ENCODE measurements around the gene KHDRBS1. TPM values are rescaled to one million over a fixed set of nuclear protein-coding genes. Genes with fewer than 3 reads are reported as not detected.
A peak's percentile ranks its signal among the peaks of the same experiment; 100 is the strongest.
"Not testable (repeated sequence)": the region's sequence is repeated elsewhere in the genome, so short reads cannot be mapped to it uniquely, and the experiment has no call there.

KHDRBS1 gene
- total and polyA plus RNA-seq, 2 experiments from 2014 or later = 99.5 to 116 TPM

DNA sequence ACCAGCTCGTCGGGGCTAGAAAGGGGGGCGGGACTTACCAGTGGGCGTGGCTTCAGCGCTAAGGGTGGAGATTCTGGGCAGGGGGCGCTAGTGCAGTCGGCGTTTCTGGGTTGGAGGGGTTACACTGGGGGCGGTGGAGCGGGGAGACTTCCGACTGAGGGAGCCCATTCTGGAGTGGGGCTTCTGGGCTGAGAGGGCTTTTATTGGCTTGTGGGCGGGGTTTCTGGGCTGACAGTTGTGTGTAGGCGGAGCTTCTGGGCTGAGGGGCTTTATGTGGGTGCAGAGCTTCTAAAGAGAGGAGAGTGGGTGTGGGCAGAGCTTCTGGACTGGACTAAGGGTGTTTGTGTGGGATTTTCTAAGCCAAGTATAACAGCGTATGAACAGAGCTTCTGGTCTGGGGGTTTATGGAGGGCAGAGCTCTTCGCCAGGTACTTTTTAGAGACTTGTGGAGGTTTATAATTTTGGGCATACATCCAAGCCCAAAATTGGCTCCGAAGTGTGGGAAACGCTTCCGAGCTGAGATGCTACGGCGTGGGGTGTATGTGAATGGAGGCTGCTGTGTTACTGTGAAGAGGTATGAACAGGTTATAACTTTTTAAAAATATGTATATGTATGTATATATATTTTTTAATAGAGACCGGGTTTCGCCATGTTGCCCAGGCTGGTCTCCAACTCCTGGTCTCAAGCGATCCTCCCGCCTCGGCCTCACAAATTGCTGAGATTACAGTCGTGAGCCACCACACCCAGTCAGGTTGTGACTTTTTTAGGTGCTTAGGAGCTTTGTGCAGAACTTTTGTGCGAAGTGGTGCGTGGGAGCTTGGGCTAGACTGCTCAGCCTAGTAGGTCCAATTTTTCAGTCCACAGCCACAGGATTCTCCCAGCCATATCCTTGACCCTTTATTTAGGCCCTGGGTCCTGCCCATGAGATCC is 59.9 kb downstream of the KHDRBS1 start:
- H3K27ac ChIP-seq = peak overlapping the region; percentile 74
- H3K27me3 ChIP-seq = no peaks in the 10 kb centered on the region
- DNase-seq (ENCODE audit: low read depth in 1 of 2, low spot score in 1 of 2) = peak in 1 of 2 donors; percentile 97
- H3K36me3 ChIP-seq = peaks cover 24% of the 10 kb centered on the region
- H3K4me3 ChIP-seq = peak overlapping the region; percentile 56
- H3K4me1 ChIP-seq (ENCODE audit: low read depth) = peaks cover 12% of the 10 kb centered on the region
- H3K9me3 ChIP-seq (ENCODE audit: low read depth) = no peaks in the 10 kb centered on the region
- TF ChIP-seq, protein P1, sequence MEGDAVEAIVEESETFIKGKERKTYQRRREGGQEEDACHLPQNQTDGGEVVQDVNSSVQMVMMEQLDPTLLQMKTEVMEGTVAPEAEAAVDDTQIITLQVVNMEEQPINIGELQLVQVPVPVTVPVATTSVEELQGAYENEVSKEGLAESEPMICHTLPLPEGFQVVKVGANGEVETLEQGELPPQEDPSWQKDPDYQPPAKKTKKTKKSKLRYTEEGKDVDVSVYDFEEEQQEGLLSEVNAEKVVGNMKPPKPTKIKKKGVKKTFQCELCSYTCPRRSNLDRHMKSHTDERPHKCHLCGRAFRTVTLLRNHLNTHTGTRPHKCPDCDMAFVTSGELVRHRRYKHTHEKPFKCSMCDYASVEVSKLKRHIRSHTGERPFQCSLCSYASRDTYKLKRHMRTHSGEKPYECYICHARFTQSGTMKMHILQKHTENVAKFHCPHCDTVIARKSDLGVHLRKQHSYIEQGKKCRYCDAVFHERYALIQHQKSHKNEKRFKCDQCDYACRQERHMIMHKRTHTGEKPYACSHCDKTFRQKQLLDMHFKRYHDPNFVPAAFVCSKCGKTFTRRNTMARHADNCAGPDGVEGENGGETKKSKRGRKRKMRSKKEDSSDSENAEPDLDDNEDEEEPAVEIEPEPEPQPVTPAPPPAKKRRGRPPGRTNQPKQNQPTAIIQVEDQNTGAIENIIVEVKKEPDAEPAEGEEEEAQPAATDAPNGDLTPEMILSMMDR (IDR thresholded peaks at IDR 0.05; ENCODE audit: low read depth, low read length) = peak; percentile 30

DNA sequence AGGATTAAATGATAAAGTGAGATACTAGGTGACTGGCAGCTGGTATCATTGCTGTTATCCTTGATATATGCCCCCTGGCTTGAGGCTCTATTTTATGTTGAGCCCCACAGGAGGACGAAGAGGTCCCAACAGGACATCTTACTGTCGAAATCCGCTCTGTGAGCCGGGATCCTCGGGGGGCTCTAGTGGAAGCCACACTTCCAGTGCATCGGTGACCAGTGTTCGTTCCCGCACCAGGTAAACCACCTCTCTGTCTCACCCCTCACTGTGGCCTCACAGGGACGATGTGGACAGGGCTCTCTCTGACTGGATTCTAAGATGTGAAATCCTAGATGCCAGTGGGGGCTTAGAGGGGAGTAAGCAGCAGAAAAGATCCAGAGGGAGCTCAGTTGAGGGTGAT is 61.2 kb downstream of the KHDRBS1 start:
- no peak for DNase-seq (ENCODE audit: low read depth in 1 of 2, low spot score in 1 of 2)
- Histone ChIP-seq H3K9me3 (ENCODE audit: low read depth) (no peaks in the 10 kb centered on the region), H3K27ac (no peak overlapping the region), H3K4me3 (no peak overlapping the region), H3K4me1 (ENCODE audit: low read depth) (peaks cover 12% of the 10 kb centered on the region), H3K36me3 (peaks cover 27% of the 10 kb centered on the region), H3K27me3 (no peaks in the 10 kb centered on the region)
- TF ChIP-seq, protein P1 (IDR thresholded peaks at IDR 0.05; ENCODE audit: low read depth, low read length) = no peak

DNA sequence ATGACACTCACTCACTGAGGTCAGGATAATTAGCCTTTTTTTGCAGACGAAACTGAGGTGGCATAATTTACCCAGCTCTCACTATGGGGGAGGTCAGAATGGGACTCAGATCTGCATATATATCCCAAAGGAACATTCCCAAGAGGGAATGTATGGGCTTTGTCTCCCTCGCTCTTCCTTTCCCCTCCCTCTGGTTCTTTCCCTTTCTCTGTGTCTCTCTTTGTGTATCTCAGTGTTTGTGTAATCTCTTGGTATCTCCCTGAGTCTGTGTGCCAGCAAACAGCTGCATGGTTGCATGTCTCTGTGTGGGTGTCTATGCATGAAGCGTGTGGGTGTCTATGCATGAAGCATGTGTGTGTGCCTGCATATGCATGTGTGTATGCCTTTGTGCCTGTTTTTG is 63.8 kb downstream of the KHDRBS1 start:
- Histone ChIP-seq H3K27me3 (no peaks in the 10 kb centered on the region), H3K27ac (no peak overlapping the region), H3K36me3 (peaks cover 31% of the 10 kb centered on the region), H3K4me1 (ENCODE audit: low read depth) (peaks cover 6% of the 10 kb centered on the region), H3K4me3 (no peak overlapping the region), H3K9me3 (ENCODE audit: low read depth) (no peaks in the 10 kb centered on the region)
- TF ChIP-seq, protein P1 (IDR thresholded peaks at IDR 0.05; ENCODE audit: low read depth, low read length) = no peak
- no peak for DNase-seq (ENCODE audit: low read depth in 1 of 2, low spot score in 1 of 2)

- H3K27me3 ChIP-seq = no peaks in the 10 kb centered on the region
- DNase-seq (ENCODE audit: low read depth in 1 of 2, low spot score in 1 of 2) = no peak
- H3K4me3 ChIP-seq = no peak overlapping the region
- peaks cover 22% of the 10 kb centered on the region for H3K36me3 ChIP-seq
- TF ChIP-seq, protein P1 (IDR thresholded peaks at IDR 0.05; ENCODE audit: low read depth, low read length) = no peak
- H3K9me3 ChIP-seq (ENCODE audit: low read depth) = no peaks in the 10 kb centered on the region
- H3K27ac ChIP-seq = no peak overlapping the region
- no peaks in the 10 kb centered on the region for H3K4me1 ChIP-seq (ENCODE audit: low read depth)
These were observed 68.4 kb downstream of the KHDRBS1 start for GRCh38 chr1:32082022-32082421.

- H3K4me3 ChIP-seq; H3K36me3 ChIP-seq; H3K9me3 ChIP-seq (ENCODE audit: low read depth); DNase-seq (ENCODE audit: low read depth in 1 of 2, low spot score in 1 of 2); H3K4me1 ChIP-seq (ENCODE audit: low read depth); H3K27me3 ChIP-seq; H3K27ac ChIP-seq: not testable (repeated sequence)
These were observed 72.7 kb downstream of the KHDRBS1 start for GRCh38 chr1:32086381-32086780.

DNA sequence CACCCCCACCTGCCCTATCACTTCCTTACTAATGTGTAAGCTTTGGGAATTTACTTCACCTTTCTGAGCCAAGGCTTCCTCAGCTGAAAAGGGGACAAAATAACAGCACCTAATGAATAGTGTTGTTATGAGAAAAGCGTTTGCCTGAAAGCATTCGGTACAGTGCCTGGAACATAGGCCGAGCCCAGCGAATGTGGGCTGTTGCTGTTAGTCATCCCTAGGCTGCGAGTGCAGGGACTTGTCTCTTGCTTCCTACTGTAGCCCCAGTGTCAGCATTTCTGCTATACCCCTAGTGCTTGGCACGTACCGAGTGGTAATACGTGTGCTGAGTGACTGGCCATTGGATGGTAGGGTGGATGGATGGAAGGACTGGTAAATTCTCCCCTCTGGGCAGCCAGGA is 77.5 kb downstream of the KHDRBS1 start:
- no peaks in the 10 kb centered on the region for H3K4me1 ChIP-seq (ENCODE audit: low read depth)
- no peak overlapping the region for H3K27ac ChIP-seq
- H3K4me3 ChIP-seq = no peak overlapping the region
- TF ChIP-seq, protein P1 (IDR thresholded peaks at IDR 0.05; ENCODE audit: low read depth, low read length) = no peak
- no peaks in the 10 kb centered on the region for H3K27me3 ChIP-seq
- DNase-seq (ENCODE audit: low read depth in 1 of 2, low spot score in 1 of 2) = no peak
- peaks cover 28% of the 10 kb centered on the region for H3K36me3 ChIP-seq
- H3K9me3 ChIP-seq (ENCODE audit: low read depth) = no peaks in the 10 kb centered on the region

All from cardiac muscle cell (in vitro differentiated cells and primary cell).